IMR-90 (cell line): ENCODE data around the gene HPSE2. TPM values are rescaled to one million over a fixed set of nuclear protein-coding genes. Genes with fewer than 3 reads are reported as not detected.

Experiments
- ATAC-seq: fragments of 200-7000 bp; cut with Tn5 transposase; 2 replicates; pipeline ENCODE4 v1.9.1; 2020; ENCODE audit warnings: low read depth, mild to moderate bottlenecking, moderate library complexity
- BruUV-seq: library from RNA; stranded (reverse); fragments of 400-500 nt; replicated peaks from 2 replicates; lab custom pipeline; 2021; lab: Mats Ljungman, UMichigan
- CTCF ChIA-PET: fragments of 300-600 bp; formaldehyde crosslinking; extraction: SDS; loops from one replicate; lab custom pipeline; 2021; ENCODE audit warnings: antibody characterized with exemption; lab: Yijun Ruan, JAX
- POLR2A ChIA-PET: fragments of 300-600 bp; sonication (Branson Sonifier 250); formaldehyde crosslinking; loops from one replicate; lab custom pipeline; 2022; ENCODE audit warnings: antibody characterized with exemption; ENCODE audit not compliant: unreplicated experiment; lab: Charles Lee
- DNase-seq: peaks from one replicate; pipeline ENCODE4 v3.0.0; 2013
- H2AFZ ChIP-seq: replicated peaks from 2 replicates; pipeline ENCODE3; 2013; ENCODE audit warnings: low read length, mild to moderate bottlenecking; ENCODE audit not compliant: poor library complexity
- H2AK5ac ChIP-seq: 2 replicates; pipeline ENCODE4 v1.6.1; 2013; ENCODE audit warnings: low read depth, low read length, inconsistent platforms
- H2AK9ac ChIP-seq: replicated peaks from 2 replicates; pipeline ENCODE3; 2013; ENCODE audit warnings: mild to moderate bottlenecking, low read depth, low read length, moderate library complexity; ENCODE audit not compliant: poor library complexity
- H2BK120ac ChIP-seq: 2 replicates; pipeline ENCODE4 v1.6.1; 2013; ENCODE audit warnings: low read depth, low read length, inconsistent platforms
- H2BK15ac ChIP-seq: 3 replicates; pipeline ENCODE4 v1.6.1; 2013; ENCODE audit warnings: low read depth, low read length, inconsistent platforms
- H2BK20ac ChIP-seq: 2 replicates; pipeline ENCODE4 v1.6.1; 2013; ENCODE audit warnings: low read depth, mild to moderate bottlenecking, inconsistent platforms, low read length, moderate library complexity
- H2BK5ac ChIP-seq: 2 replicates; pipeline ENCODE4 v1.6.1; 2013; ENCODE audit warnings: mild to moderate bottlenecking, low read depth, low read length, inconsistent platforms; ENCODE audit not compliant: poor library complexity, severe bottlenecking
- H3K14ac ChIP-seq: replicated peaks from 2 replicates; pipeline ENCODE4 v1.6.1; 2013; ENCODE audit warnings: low read depth, low read length, inconsistent platforms
- H3K18ac ChIP-seq: 2 replicates; pipeline ENCODE4 v1.6.1; 2013; ENCODE audit warnings: low read depth, low read length, control low read depth
- H3K23ac ChIP-seq: 2 replicates; pipeline ENCODE4 v1.6.1; 2013; ENCODE audit warnings: low read depth, low read length, inconsistent platforms
- H3K27ac ChIP-seq: 2 replicates; pipeline ENCODE4 v1.5.1; 2013; ENCODE audit warnings: mild to moderate bottlenecking, control low read depth, low read length; ENCODE audit not compliant: insufficient read depth
- H3K27me3 ChIP-seq: 2 replicates; pipeline ENCODE4 v1.6.1; 2013; ENCODE audit warnings: low read length; ENCODE audit not compliant: control insufficient read depth, insufficient read depth
- H3K36me3 ChIP-seq: 2 replicates; pipeline ENCODE4 v1.6.1; 2013; ENCODE audit warnings: low read length, mixed read lengths; ENCODE audit not compliant: control insufficient read depth, insufficient read depth
- H3K4ac ChIP-seq: 2 replicates; pipeline ENCODE4 v1.6.1; 2013; ENCODE audit warnings: low read depth, low read length, inconsistent platforms
- H3K4me1 ChIP-seq: 2 replicates; pipeline ENCODE4 v1.6.1; 2013; ENCODE audit warnings: low read length, mixed read lengths; ENCODE audit not compliant: control insufficient read depth, insufficient read depth
- H3K4me2 ChIP-seq: 2 replicates; pipeline ENCODE4 v1.6.1; 2013; ENCODE audit warnings: low read depth, mild to moderate bottlenecking, control low read depth, low read length, moderate library complexity
- H3K4me3 ChIP-seq: 2 replicates; pipeline ENCODE4 v1.5.1; 2013; ENCODE audit warnings: low read depth, mild to moderate bottlenecking, control low read depth, low read length, moderate library complexity; ENCODE audit not compliant: insufficient read depth
- H3K56ac ChIP-seq: 2 replicates; pipeline ENCODE4 v1.6.1; 2013; ENCODE audit warnings: low read length, inconsistent platforms; ENCODE audit not compliant: insufficient read depth; ENCODE audit errors: extremely low read depth
- H3K79me1 ChIP-seq, 2 experiments: 2 replicates each; pipeline ENCODE4 v1.6.1; 2013; ENCODE audit warnings: low read length in 2 of 2, inconsistent platforms in 1 of 2, low read depth in 1 of 2
- H3K9ac ChIP-seq: 2 replicates; pipeline ENCODE4 v1.6.1; 2013; ENCODE audit warnings: low read depth, low read length, control low read depth
- H3K9me1 ChIP-seq: 2 replicates; pipeline ENCODE4 v1.6.1; 2013; ENCODE audit warnings: low read length, inconsistent platforms; ENCODE audit not compliant: insufficient read depth
- H3K9me3 ChIP-seq: 2 replicates; pipeline ENCODE4 v1.6.1; 2013; ENCODE audit warnings: low read length; ENCODE audit not compliant: control insufficient read depth, insufficient read depth
- H4K20me1 ChIP-seq: 2 replicates; pipeline ENCODE4 v1.6.1; 2013; ENCODE audit warnings: low read length, inconsistent platforms; ENCODE audit not compliant: insufficient read depth
- H4K5ac ChIP-seq: 2 replicates; pipeline ENCODE4 v1.6.1; 2013; ENCODE audit warnings: mild to moderate bottlenecking, low read depth, low read length, control low read depth
- H4K8ac ChIP-seq, 2 experiments: 2 replicates each; pipeline ENCODE4 v1.6.1; 2013; ENCODE audit warnings: low read depth in 2 of 2, low read length in 2 of 2, control low read depth in 1 of 2, inconsistent platforms in 1 of 2
- H4K91ac ChIP-seq: 2 replicates; pipeline ENCODE4 v1.6.1; 2013; ENCODE audit warnings: low read depth, low read length, inconsistent platforms; ENCODE audit not compliant: insufficient read depth
- CEBPB ChIP-seq: IDR thresholded peaks from 2 replicates; pipeline ENCODE4 v1.6.1; 2012; ENCODE audit warnings: low read depth, low read length, improper control_type of control experiment
- CHD1 ChIP-seq: IDR thresholded peaks from 2 replicates; pipeline ENCODE4 v1.6.1; 2012; ENCODE audit warnings: low read depth, low read length, improper control_type of control experiment
- FOS ChIP-seq: fragments of 150-350 bp; IDR thresholded peaks from 2 replicates; pipeline ENCODE4 v1.6.1; 2016; ENCODE audit warnings: low read depth, low read length
- MAFK ChIP-seq: IDR thresholded peaks from 2 replicates; pipeline ENCODE4 v1.6.1; 2012; ENCODE audit warnings: low read depth, low read length, improper control_type of control experiment
- MXI1 ChIP-seq: IDR thresholded peaks from 2 replicates; pipeline ENCODE4 v1.6.1; 2012; ENCODE audit warnings: low read depth, mild to moderate bottlenecking, low read length, moderate library complexity, borderline replicate concordance
- NFE2L2 ChIP-seq: fragments of 150-350 bp; IDR thresholded peaks from 2 replicates; pipeline ENCODE4 v1.6.1; 2016; ENCODE audit warnings: low read depth, mild to moderate bottlenecking, low read length
- POLR2A ChIP-seq: IDR thresholded peaks from 2 replicates; pipeline ENCODE4 v1.6.1; 2012; ENCODE audit warnings: mild to moderate bottlenecking, low read depth, low read length
- RAD21 ChIP-seq: IDR thresholded peaks from 2 replicates; pipeline ENCODE4 v1.6.1; 2012; ENCODE audit warnings: low read length, improper control_type of control experiment
- RCOR1 ChIP-seq: IDR thresholded peaks from 2 replicates; pipeline ENCODE4 v1.6.1; 2012; ENCODE audit warnings: mild to moderate bottlenecking, low read length, improper control_type of control experiment; ENCODE audit not compliant: insufficient replicate concordance
- SMC3 ChIP-seq: fragments of 150-350 bp; IDR thresholded peaks from 2 replicates; pipeline ENCODE4 v1.6.1; 2016; ENCODE audit warnings: low read depth, mild to moderate bottlenecking, antibody characterized with exemption, low read length, moderate library complexity
- WGBS, 2 experiments: methylation state at CpG; one replicate each; pipeline versions ENCODE4 v1.1.5 to v1.1.7; 2013; ENCODE audit warnings: missing lambda C conversion rate in 2 of 2; ENCODE audit not compliant: insufficient read length in 1 of 2; ENCODE audit errors: extremely low coverage in 2 of 2; 5-methylcytosine and 5-hydroxymethylcytosine counted together
- dilution Hi-C: fragments of 300-500 bp; cut with HindIII; formaldehyde crosslinking; loops from one replicate; pipeline ENCODE4 v1.14.3; 2018; ENCODE audit warnings: low sequenced_read_pairs; ENCODE audit not compliant: unreplicated experiment
- in situ Hi-C: fragments of 300-500 bp; cut with MboI; formaldehyde crosslinking; loops from 3 replicates; pipeline ENCODE4 v1.14.3; 2019; ENCODE audit warnings: low sequenced_read_pairs, inconsistent platforms, mixed read lengths
- intact Hi-C: fragments of 100-400 bp; cut with micrococcal nuclease; formaldehyde crosslinking; loops from 2 replicates; pipeline ENCODE4 v1.10.0; 2022
- polyA plus RNA-seq, 3 experiments: library from polyadenylated mRNA; depleted of rRNA; stranded (reverse); fragments of >200 nt; gene quantifications; 2 replicates each; pipeline ENCODE4 v1.2.3, GENCODE V29; 2012; ENCODE audit warnings: low replicate concordance in 1 of 3
- total RNA-seq: library from RNA; depleted of rRNA; stranded (reverse); fragments of >200 nt; gene quantifications from 2 replicates; pipeline ENCODE4 v1.2.3, GENCODE V29; 2012
- TF ChIP-seq, protein P1 (sequence below): fragments of 150-350 bp; IDR thresholded peaks from 2 replicates; pipeline ENCODE4 v1.6.1; 2017; ENCODE audit warnings: mild to moderate bottlenecking, antibody characterized with exemption, low read length, low read depth
- TF ChIP-seq, protein P2 (sequence below): conservative IDR thresholded peaks from 2 replicates; pipeline ENCODE4 v1.5.1; 2012; ENCODE audit warnings: mild to moderate bottlenecking, low read depth, low read length, improper control_type of control experiment

Gene HPSE2
- total and polyA plus RNA-seq, 2 of the 4 experiments (the other 2 are of a cell fraction) = not detected

DNA sequence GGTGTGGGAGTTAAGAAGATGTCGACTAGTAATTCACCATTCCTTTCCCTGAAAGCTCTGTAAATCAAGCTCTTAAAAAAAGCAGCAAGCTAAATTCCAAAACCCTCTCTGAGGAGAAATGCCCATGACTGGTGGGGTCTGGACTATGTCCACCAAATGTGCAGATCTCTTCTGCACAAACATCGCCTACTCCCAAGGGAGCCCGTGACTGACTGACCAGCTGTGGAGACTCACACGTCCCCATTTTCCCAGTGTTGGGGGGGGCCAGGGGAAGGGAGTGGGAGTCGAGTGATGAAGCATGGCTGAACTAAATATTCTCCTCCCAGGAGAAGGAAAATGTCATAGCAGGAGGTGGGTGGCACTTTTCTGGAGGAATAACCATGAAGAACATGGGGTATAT lies 624.8 kb downstream of the HPSE2 start:
- Histone ChIP-seq H3K9me1 (no peaks in the 10 kb centered on the region), H3K14ac (no peak overlapping the region), H3K27ac (no peak overlapping the region), H3K56ac (no peak overlapping the region), H3K9me3 (no peaks in the 10 kb centered on the region), H2AK9ac (no peak overlapping the region), H4K91ac (no peak overlapping the region), H3K23ac (no peak overlapping the region), H4K8ac (no peak overlapping the region), H2AK5ac (no peak overlapping the region), H3K9ac (no peak overlapping the region), H3K4me2 (no peak overlapping the region), H3K4ac (no peak overlapping the region), H4K5ac (no peak overlapping the region), H2BK20ac (no peak overlapping the region), H3K79me1 (no peaks in the 10 kb centered on the region), H2BK15ac (no peak overlapping the region), H3K36me3 (no peaks in the 10 kb centered on the region), H3K18ac (no peak overlapping the region), H3K27me3 (no peaks in the 10 kb centered on the region), H2BK120ac (no peak overlapping the region), H3K4me3 (no peak overlapping the region), H2BK5ac (no peak overlapping the region), H3K4me1 (no peaks in the 10 kb centered on the region), H4K20me1 (no peaks in the 10 kb centered on the region), H2AFZ (no peak overlapping the region)
- DNase-seq = no peak
- WGBS, 2 experiments = no CpG with 5 or more reads among the region's 5 CpGs
- ChIA-PET POLR2A (no interaction called here), CTCF (no interaction called here)
- no peak for ATAC-seq
- intact Hi-C loops = no loop called here
- dilution Hi-C loops = no loop called here
- in situ Hi-C loops = no loop called here
- no TSS peak for BruUV-seq
- TF ChIP-seq, protein P1, sequence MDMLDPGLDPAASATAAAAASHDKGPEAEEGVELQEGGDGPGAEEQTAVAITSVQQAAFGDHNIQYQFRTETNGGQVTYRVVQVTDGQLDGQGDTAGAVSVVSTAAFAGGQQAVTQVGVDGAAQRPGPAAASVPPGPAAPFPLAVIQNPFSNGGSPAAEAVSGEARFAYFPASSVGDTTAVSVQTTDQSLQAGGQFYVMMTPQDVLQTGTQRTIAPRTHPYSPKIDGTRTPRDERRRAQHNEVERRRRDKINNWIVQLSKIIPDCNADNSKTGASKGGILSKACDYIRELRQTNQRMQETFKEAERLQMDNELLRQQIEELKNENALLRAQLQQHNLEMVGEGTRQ = no peak
- TF ChIP-seq NFE2L2 (no peak), CHD1 (no peak), SMC3 (no peak), RCOR1 (no peak), MXI1 (no peak), MAFK (no peak), FOS (no peak), RAD21 (no peak), POLR2A (no peak), CEBPB (no peak)
- TF ChIP-seq, protein P2, sequence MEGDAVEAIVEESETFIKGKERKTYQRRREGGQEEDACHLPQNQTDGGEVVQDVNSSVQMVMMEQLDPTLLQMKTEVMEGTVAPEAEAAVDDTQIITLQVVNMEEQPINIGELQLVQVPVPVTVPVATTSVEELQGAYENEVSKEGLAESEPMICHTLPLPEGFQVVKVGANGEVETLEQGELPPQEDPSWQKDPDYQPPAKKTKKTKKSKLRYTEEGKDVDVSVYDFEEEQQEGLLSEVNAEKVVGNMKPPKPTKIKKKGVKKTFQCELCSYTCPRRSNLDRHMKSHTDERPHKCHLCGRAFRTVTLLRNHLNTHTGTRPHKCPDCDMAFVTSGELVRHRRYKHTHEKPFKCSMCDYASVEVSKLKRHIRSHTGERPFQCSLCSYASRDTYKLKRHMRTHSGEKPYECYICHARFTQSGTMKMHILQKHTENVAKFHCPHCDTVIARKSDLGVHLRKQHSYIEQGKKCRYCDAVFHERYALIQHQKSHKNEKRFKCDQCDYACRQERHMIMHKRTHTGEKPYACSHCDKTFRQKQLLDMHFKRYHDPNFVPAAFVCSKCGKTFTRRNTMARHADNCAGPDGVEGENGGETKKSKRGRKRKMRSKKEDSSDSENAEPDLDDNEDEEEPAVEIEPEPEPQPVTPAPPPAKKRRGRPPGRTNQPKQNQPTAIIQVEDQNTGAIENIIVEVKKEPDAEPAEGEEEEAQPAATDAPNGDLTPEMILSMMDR = no peak
